Measurements from ENCODE around the gene MCF2L.

MCF2L gene

DNA sequence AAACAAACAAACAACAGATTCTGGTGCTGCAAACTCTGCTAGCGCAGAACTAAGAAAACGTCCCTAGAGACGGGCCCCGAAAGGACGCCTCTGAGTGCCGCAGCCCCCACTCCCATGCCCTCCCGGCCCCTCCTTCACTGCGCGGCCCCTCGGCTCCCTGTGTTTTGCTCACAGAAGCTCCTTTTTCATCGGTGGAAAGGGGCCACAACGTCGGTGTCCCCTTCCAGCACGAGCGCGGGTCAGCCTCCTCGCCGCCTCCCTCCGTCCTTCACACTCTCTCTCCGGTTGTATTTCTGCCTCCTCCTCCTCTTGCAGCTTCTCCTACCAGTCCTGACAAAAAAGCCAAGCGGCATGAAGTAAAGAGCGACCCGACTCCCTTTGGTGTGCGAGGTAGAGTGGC lies 121.8 kb downstream of the MCF2L start:
- no peak for DNase-seq (ENCODE audit: low read depth, low spot score)
- ChIA-PET POLR2A (no interaction called here), CTCF (no interaction called here)
- H3K4me3 ChIP-seq (ENCODE audit: low read depth, low read length), result no peak overlapping the region
- TF ChIP-seq, protein P1, sequence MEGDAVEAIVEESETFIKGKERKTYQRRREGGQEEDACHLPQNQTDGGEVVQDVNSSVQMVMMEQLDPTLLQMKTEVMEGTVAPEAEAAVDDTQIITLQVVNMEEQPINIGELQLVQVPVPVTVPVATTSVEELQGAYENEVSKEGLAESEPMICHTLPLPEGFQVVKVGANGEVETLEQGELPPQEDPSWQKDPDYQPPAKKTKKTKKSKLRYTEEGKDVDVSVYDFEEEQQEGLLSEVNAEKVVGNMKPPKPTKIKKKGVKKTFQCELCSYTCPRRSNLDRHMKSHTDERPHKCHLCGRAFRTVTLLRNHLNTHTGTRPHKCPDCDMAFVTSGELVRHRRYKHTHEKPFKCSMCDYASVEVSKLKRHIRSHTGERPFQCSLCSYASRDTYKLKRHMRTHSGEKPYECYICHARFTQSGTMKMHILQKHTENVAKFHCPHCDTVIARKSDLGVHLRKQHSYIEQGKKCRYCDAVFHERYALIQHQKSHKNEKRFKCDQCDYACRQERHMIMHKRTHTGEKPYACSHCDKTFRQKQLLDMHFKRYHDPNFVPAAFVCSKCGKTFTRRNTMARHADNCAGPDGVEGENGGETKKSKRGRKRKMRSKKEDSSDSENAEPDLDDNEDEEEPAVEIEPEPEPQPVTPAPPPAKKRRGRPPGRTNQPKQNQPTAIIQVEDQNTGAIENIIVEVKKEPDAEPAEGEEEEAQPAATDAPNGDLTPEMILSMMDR (IDR thresholded peaks at IDR 0.05; ENCODE audit: insufficient read depth, low read length, missing control alignments), result no peak

DNA sequence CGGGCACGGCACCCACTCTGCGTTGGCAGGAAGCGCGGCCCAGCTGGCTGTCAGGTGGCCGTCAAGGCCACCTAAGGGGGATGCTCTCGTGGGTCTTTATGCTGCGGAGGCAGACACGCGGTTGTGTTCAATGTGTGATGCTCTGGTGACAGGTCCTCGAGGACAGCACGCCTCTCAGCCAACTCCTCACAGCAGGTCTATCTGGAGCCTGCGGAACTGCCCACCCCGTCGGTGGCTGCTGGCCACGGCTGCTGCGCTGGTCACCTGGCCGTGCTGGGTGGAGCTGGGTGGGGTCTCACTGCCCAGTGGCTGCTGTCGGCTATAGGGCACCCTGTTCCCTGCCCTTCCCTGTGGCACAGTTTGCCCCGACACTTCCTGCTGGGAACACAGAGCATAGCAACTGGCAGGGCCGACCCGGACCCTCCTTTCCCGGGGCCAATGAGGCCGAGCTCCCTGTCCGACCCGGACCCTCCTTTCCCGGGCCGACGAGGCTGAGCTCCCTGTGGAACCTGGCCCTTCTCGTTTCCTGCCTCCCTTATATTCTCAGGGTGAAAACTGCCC lies 122.3 kb downstream of the MCF2L start:
- TF ChIP-seq, protein P1 (IDR thresholded peaks at IDR 0.05; ENCODE audit: insufficient read depth, low read length, missing control alignments), result no peak
- CTCF ChIA-PET, result no interaction called here
- POLR2A ChIA-PET, result no interaction called here
- no peak overlapping the region for H3K4me3 ChIP-seq (ENCODE audit: low read depth, low read length)
- no peak for DNase-seq (ENCODE audit: low read depth, low spot score)

DNA sequence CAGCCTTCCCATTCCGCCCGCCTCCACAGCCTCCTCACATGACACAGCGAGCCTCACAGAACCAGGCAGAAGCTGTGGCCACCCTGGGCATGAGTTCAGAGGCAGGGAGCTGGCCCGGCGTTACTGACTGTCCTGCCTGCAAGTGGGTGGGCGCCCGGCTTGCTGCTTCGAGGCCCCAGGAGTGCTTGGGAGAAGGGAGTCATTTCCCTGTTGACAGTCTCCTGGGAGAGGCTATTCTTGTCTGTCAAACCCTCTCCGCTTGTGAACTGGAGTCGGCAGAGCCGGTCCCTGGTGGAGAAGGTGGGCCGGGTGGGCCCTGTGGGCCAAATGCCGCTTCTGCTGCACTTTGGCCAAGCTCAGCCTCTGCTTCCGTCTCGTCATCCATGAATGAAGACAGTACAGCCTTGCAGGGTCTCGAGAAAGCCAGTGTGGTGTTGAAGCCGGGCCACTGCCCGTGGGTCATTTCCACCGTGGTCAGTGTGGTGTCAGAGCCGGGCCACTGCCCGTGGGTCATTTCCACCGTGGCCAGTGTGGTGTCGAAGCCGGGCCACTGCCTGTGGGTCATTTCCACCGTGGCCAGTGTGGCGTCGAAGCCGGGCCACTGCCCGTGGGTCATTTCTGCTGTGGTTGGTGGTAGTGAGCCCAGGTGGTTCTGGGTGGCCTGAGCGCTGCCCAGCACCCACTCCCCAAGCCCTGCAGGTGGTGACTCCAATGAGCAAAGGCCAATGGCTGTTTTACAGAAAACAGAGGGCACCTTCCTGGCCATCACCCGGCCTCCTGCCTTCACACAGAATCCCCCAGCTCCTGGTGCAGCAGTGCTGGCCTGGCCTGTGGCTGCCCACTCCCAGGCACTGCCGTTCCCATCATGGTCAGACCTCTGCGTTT lies 123.1 kb downstream of the MCF2L start:
- no peak overlapping the region for H3K4me3 ChIP-seq (ENCODE audit: low read depth, low read length)
- DNase-seq (ENCODE audit: low read depth, low spot score), result no peak
- TF ChIP-seq, protein P1 (IDR thresholded peaks at IDR 0.05; ENCODE audit: insufficient read depth, low read length, missing control alignments), result no peak
- CTCF ChIA-PET, result no interaction called here
- POLR2A ChIA-PET, result interaction anchor here (1.1 kb wide), 1 partner anchor 116 kb away, joined by 3 read pairs; the partner anchor contains the start of gene PCID2

DNA sequence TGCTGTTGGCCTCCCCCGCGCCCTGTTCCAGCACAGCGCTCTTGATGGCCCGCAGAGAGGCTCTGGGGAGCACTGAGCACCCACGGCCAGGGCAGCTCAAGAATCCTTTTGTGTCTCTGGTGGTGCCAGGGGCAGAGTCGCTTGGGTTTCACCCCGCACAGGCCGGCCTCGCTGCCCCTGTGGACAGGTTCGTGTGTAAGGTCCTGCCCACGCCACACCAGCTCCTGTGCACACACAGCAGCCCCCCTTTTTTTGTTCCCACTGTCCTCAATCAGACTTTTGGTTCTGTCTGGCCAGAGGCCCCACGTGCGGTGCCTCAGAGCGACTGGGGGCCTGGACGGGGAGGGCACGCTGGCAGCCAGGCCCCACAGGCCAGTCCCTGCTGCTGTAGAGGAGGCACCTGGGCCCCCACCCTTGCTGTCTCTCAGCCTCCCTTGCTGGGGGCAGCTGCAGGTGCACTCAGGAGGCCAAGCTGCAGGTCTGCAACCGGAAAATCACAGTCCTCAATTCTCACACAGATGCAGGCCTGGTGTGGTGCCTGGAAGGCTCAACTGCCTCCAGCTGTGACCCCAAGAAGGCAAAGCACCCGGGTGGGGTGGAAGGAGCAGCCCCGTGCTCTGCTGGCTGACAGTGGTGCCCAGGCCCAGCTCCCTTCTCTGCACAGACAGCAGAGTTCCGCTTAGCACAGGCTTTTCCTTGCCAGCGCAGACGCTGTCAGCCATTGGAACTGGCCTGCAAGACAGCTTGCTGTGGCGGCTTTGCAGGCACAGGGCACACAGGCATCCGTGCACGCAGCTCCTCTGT lies 124.0 kb downstream of the MCF2L start:
- POLR2A ChIA-PET, result interaction anchor here (1.1 kb wide), 1 partner anchor 116 kb away, joined by 3 read pairs; the partner anchor contains the start of gene PCID2
- DNase-seq (ENCODE audit: low read depth, low spot score), result no peak
- CTCF ChIA-PET, result no interaction called here
- H3K4me3 ChIP-seq (ENCODE audit: low read depth, low read length), result no peak overlapping the region
- TF ChIP-seq, protein P1 (IDR thresholded peaks at IDR 0.05; ENCODE audit: insufficient read depth, low read length, missing control alignments), result no peak

DNA sequence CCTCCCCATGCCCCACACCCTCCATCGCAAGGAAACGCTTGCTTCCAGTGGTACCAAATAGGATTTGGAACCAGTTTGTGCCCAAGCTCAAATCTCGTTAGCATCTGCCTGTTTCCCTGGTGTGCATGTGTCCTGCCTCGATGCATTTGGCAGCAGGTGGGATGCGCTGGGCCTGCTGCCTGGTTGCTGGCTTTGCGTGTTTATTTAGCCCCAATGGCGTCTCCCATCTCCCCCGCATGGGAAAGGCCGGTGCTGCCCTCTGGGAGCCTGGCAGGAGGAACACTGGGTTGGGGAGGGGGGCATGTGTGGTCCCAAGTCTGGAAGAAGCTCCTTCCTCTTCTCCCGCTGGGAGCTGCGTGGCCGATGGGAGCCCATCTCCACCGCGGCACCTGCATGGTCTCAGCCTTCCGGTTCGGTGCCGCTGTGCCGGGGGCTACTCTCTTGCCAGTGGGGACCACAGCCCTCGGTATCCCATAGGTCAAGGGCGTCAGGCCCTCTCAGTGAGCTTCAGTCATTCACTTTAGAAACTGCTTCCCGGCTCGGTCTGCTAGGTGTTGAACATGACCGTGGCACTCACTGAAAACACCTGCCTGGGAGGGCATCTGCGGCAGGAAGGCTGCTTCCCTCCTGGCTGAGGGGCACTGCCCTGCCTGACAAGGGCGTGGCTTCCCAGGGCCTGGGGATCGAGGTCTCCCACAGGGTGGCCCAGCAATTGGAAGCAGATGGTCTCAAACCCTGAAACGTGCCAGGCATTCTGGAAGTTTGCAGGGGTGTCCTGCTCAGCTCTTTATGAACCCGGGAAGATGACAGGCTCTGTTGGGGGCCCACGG lies 124.8 kb downstream of the MCF2L start:
- DNase-seq (ENCODE audit: low read depth, low spot score), result no peak
- ChIA-PET CTCF (no interaction called here), POLR2A (interaction anchor here (1.1 kb wide), 1 partner anchor 115 kb away, joined by 3 read pairs; the partner anchor contains the start of gene PCID2)
- no peak overlapping the region for H3K4me3 ChIP-seq (ENCODE audit: low read depth, low read length)
- TF ChIP-seq, protein P1 (IDR thresholded peaks at IDR 0.05; ENCODE audit: insufficient read depth, low read length, missing control alignments), result no peak
